ENCODE results near the gene COL5A1. TPM values are rescaled to one million over a fixed set of nuclear protein-coding genes. Genes with fewer than 3 reads are reported as not detected.

The COL5A1 gene
- total RNA-seq, 2 donors from 2014 or later = 10.9 to 22.0 TPM

- Histone ChIP-seq H3K27ac (no peak overlapping the region), H3K4me3 (no peak overlapping the region), H3K4me1 (no peaks in the 10 kb centered on the region), H3K36me3 (no peaks in the 10 kb centered on the region), H3K27me3 (no peaks in the 10 kb centered on the region), H3K9me3 (no peaks in the 10 kb centered on the region)
- TF ChIP-seq, protein P1, sequence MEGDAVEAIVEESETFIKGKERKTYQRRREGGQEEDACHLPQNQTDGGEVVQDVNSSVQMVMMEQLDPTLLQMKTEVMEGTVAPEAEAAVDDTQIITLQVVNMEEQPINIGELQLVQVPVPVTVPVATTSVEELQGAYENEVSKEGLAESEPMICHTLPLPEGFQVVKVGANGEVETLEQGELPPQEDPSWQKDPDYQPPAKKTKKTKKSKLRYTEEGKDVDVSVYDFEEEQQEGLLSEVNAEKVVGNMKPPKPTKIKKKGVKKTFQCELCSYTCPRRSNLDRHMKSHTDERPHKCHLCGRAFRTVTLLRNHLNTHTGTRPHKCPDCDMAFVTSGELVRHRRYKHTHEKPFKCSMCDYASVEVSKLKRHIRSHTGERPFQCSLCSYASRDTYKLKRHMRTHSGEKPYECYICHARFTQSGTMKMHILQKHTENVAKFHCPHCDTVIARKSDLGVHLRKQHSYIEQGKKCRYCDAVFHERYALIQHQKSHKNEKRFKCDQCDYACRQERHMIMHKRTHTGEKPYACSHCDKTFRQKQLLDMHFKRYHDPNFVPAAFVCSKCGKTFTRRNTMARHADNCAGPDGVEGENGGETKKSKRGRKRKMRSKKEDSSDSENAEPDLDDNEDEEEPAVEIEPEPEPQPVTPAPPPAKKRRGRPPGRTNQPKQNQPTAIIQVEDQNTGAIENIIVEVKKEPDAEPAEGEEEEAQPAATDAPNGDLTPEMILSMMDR (IDR thresholded peaks at IDR 0.05) = no peak
- DNase-seq (ENCODE audit: low spot score) = no peak
Measured at GRCh38 chr9:134625361-134626068, 16.1 kb upstream of the COL5A1 start.

DNA sequence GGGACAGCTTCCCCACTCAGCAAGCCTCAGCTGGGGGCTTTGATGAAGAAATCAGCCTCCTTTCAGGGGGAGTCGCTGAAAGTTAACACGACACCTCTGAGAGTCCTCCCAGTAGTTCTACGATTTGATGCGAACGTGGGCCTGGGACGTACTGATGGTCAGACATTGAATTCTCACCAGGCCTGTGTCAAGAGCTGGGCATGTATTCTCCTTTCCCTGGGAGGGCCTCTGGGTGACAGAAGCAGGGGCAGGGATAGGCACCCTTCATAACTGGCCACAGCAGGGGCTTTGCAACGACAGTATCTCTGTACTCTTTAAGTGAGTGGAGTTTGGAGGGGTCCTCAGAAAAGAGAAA is 15.6 kb upstream of the COL5A1 start:
- H3K36me3 ChIP-seq = no peaks in the 10 kb centered on the region
- H3K4me3 ChIP-seq = no peak overlapping the region
- TF ChIP-seq, protein P1 (IDR thresholded peaks at IDR 0.05) = no peak
- no peak for DNase-seq (ENCODE audit: low spot score)
- no peaks in the 10 kb centered on the region for H3K9me3 ChIP-seq
- no peaks in the 10 kb centered on the region for H3K4me1 ChIP-seq
- H3K27ac ChIP-seq = no peak overlapping the region
- H3K27me3 ChIP-seq = no peaks in the 10 kb centered on the region

- Histone ChIP-seq H3K27ac (no peak overlapping the region), H3K36me3 (no peaks in the 10 kb centered on the region), H3K27me3 (no peaks in the 10 kb centered on the region), H3K4me3 (no peak overlapping the region), H3K9me3 (no peaks in the 10 kb centered on the region), H3K4me1 (no peaks in the 10 kb centered on the region)
- TF ChIP-seq, protein P1 (IDR thresholded peaks at IDR 0.05) = no peak
- DNase-seq (ENCODE audit: low spot score) = no peak
Measured at GRCh38 chr9:134626571-134627416, 14.8 kb upstream of the COL5A1 start.

- Histone ChIP-seq H3K36me3 (no peaks in the 10 kb centered on the region), H3K4me1 (no peaks in the 10 kb centered on the region), H3K4me3 (no peak overlapping the region), H3K27me3 (no peaks in the 10 kb centered on the region), H3K27ac (no peak overlapping the region), H3K9me3 (no peaks in the 10 kb centered on the region)
- TF ChIP-seq, protein P1 (IDR thresholded peaks at IDR 0.05) = no peak
- DNase-seq (ENCODE audit: low spot score) = no peak
Measured at GRCh38 chr9:134627417-134628353, 13.9 kb upstream of the COL5A1 start.

DNA sequence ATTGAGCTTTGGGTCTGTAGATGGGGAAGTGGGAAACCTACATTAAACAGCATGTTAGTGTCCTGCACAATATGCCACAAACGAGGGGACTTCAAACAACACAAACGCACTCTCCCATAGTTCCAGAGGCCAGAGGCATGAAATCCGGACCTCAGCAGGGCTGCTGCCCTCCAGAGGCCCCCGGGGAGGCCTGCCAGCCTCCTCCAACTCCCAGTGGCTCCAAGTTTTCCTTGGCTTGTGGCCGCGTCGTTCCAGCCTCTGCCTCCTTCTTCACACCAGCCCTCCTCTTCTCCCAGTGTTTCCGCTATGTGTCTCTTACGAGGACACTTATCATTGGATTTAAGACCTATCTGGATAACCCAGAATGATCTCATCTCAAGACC is 13.3 kb upstream of the COL5A1 start:
- H3K27ac ChIP-seq = no peak overlapping the region
- TF ChIP-seq, protein P1 (IDR thresholded peaks at IDR 0.05) = no peak
- no peaks in the 10 kb centered on the region for H3K4me1 ChIP-seq
- no peak for DNase-seq (ENCODE audit: low spot score)
- H3K4me3 ChIP-seq = no peak overlapping the region
- H3K36me3 ChIP-seq = no peaks in the 10 kb centered on the region
- H3K27me3 ChIP-seq = no peaks in the 10 kb centered on the region
- no peaks in the 10 kb centered on the region for H3K9me3 ChIP-seq

Data from right atrium auricular region (tissue), 2 donors.